HEK293 (cell line): ENCODE data around the gene ADAM23.

Experiments used
- CTCF ChIA-PET: fragments of 350-600 bp; formaldehyde crosslinking; extraction: SDS; loops from one replicate; lab custom pipeline; 2021; ENCODE audit warnings: antibody characterized with exemption; lab: Yijun Ruan, JAX
- POLR2A ChIA-PET: fragments of 300-600 bp; formaldehyde crosslinking; extraction: SDS; loops from one replicate; lab custom pipeline; 2020; ENCODE audit warnings: antibody characterized with exemption, inconsistent platforms; lab: Yijun Ruan, JAX
- H3K27ac ChIP-seq: fragments of 200-500 bp; sonication (Bioruptor generic); 2 replicates; pipeline ENCODE4 v1.5.1; 2014; ENCODE audit warnings: low read depth, low read length, control low read depth, inconsistent platforms; ENCODE audit errors: extremely low read depth
- H3K36me3 ChIP-seq, 2 experiments: fragments of 200-500 bp in 1 of 2; sonication (Bioruptor generic) in 1 of 2; 1 replicate in 1 of 2; 2 replicates in 1 of 2; pipeline ENCODE4 v1.5.1; 2014 to 2017; ENCODE audit warnings: inconsistent platforms in 2 of 2, low read length in 2 of 2; ENCODE audit not compliant: control insufficient read depth in 2 of 2, insufficient read depth in 1 of 2
- H3K4me1 ChIP-seq: fragments of 200-500 bp; sonication (Bioruptor generic); 2 replicates; pipeline ENCODE4 v1.5.1; 2014; ENCODE audit warnings: mild to moderate bottlenecking, low read length, inconsistent platforms; ENCODE audit not compliant: control insufficient read depth, insufficient read depth
- H3K4me3 ChIP-seq: 2 replicates; pipeline ENCODE4 v1.5.1; 2011; ENCODE audit warnings: low read depth, mild to moderate bottlenecking, control low read depth, low read length, moderate library complexity
- H3K9me3 ChIP-seq: fragments of 200-500 bp; sonication (Bioruptor generic); 2 replicates; pipeline ENCODE4 v1.5.1; 2014; ENCODE audit warnings: low read depth, low read length, inconsistent platforms; ENCODE audit not compliant: control insufficient read depth, insufficient read depth
- KLF7 ChIP-seq: fragments of 450-650 bp; formaldehyde crosslinking; IDR thresholded peaks from 2 replicates; pipeline ENCODE4 v1.5.1; 2016; ENCODE audit warnings: missing biosample characterization, missing genetic modification characterization, borderline replicate concordance
- ZBTB1 ChIP-seq: fragments of 450-650 bp; formaldehyde crosslinking; IDR thresholded peaks from 2 replicates; pipeline ENCODE4 v1.5.1; 2016; ENCODE audit warnings: missing biosample characterization, missing genetic modification characterization
- ZFHX2 ChIP-seq: fragments of 450-650 bp; formaldehyde crosslinking; conservative IDR thresholded peaks from 2 replicates; pipeline ENCODE4 v1.5.1; 2016; ENCODE audit warnings: missing biosample characterization, missing genetic modification characterization
- ZNF169 ChIP-seq: fragments of 450-650 bp; formaldehyde crosslinking; IDR thresholded peaks from 2 replicates; pipeline ENCODE4 v1.5.1; 2016; ENCODE audit warnings: missing biosample characterization, missing genetic modification characterization
- ZNF23 ChIP-seq: fragments of 450-650 bp; formaldehyde crosslinking; IDR thresholded peaks from 2 replicates; pipeline ENCODE4 v1.5.1; 2016; ENCODE audit warnings: missing biosample characterization, missing genetic modification characterization, borderline replicate concordance
- ZNF335 ChIP-seq: fragments of 450-650 bp; formaldehyde crosslinking; conservative IDR thresholded peaks from 2 replicates; pipeline ENCODE4 v1.5.1; 2016; ENCODE audit warnings: missing biosample characterization, missing genetic modification characterization
- ZNF621 ChIP-seq: fragments of 450-650 bp; formaldehyde crosslinking; IDR thresholded peaks from 2 replicates; pipeline ENCODE4 v1.5.1; 2017; ENCODE audit warnings: missing biosample characterization, missing genetic modification characterization
- ZNF658 ChIP-seq: fragments of 450-650 bp; formaldehyde crosslinking; IDR thresholded peaks from 2 replicates; pipeline ENCODE4; 2016; ENCODE audit warnings: missing biosample characterization, missing genetic modification characterization
- TF ChIP-seq, protein P1 (sequence below): fragments of 450-650 bp; formaldehyde crosslinking; IDR thresholded peaks from 2 replicates; pipeline ENCODE4 v1.5.1; 2017; ENCODE audit warnings: missing biosample characterization, missing genetic modification characterization
- TF ChIP-seq, protein P2 (sequence below): fragments of 450-650 bp; formaldehyde crosslinking; conservative IDR thresholded peaks from 2 replicates; pipeline ENCODE4 v1.5.1; 2016; ENCODE audit warnings: low read depth, missing biosample characterization, missing genetic modification characterization
- TF ChIP-seq, protein P3 (sequence below): fragments of 450-650 bp; IDR thresholded peaks from 2 replicates; pipeline ENCODE4 v1.5.1; 2018; ENCODE audit warnings: missing biosample characterization, missing genetic modification characterization

Gene ADAM23

DNA sequence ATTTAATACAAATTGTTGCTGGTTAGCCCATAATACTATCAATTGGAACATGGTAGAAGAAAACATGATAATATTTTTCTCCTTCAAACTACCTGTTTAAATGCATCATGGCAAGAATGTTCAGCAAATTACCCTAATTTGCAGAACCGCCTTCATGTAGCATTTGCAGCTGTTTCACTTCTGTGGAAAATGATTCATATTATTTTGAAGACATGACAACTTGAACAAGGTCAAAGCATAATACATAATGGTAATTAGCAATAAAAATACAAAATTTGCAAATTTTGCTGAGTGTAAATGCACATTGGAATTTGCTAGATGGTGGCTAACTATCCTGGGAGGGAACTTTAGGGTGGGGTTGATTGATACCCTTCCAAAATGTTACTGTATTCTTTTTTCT is 30.8 kb downstream of the ADAM23 start:
- Histone ChIP-seq H3K27ac (no peak overlapping the region), H3K9me3 (no peaks in the 10 kb centered on the region), H3K4me3 (no peak overlapping the region), H3K4me1 (peaks cover 3% of the 10 kb centered on the region; the same call in 1 of the 2 replicates)
- POLR2A ChIA-PET = no interaction called here
- CTCF ChIA-PET = interaction anchor here (0.7 kb wide), 1 partner anchor 105 kb away, joined by 3 read pairs; no protein-coding TSS in a partner anchor
- no peak for TF ChIP-seq ZFHX2 (tag by site-specific recombination)
- no peak for TF ChIP-seq ZNF335 (tag by site-specific recombination)
- no peak for TF ChIP-seq ZNF23 (tag by site-specific recombination)
- no peak for TF ChIP-seq KLF7 (tag by site-specific recombination)
- no peak for TF ChIP-seq ZNF658 (tag by site-specific recombination)
- TF ChIP-seq ZBTB1 = no peak
- TF ChIP-seq, all 188 proteins: peak for 0
- no peaks in the 10 kb centered on the region; a peak in 1 of 3 replicates for H3K36me3 ChIP-seq

DNA sequence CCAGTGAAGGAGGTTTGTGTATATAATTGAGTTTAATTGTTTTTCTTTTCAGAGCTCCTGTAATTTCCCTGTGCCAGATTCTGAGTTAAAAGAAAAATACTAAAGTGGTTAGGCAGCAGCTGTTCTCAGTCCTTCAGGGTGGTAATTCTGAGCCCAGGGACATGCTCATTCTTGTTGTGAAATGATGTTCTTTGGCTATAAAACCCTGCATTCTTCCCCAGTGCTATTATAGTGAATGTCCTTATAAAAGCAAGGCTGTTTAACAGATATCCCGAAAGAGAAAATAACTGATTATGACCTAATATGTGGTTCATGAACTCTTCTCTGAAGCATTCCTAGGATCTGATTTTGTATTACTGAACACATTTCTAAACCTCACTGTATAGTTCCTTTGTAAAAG is 34.0 kb downstream of the ADAM23 start:
- POLR2A ChIA-PET = no interaction called here
- Histone ChIP-seq H3K9me3 (no peaks in the 10 kb centered on the region), H3K36me3 (no peaks in the 10 kb centered on the region; a peak in 1 of 3 replicates), H3K4me1 (peaks cover 3% of the 10 kb centered on the region; the same call in 1 of the 2 replicates), H3K4me3 (no peak overlapping the region), H3K27ac (no peak overlapping the region; the same call in 1 of the 2 replicates)
- CTCF ChIA-PET = interaction anchor here (0.6 to 0.7 kb wide), 2 partner anchors 65 to 179 kb away, joined by 3 read pairs; no protein-coding TSS in a partner anchor
- TF ChIP-seq, protein P1, sequence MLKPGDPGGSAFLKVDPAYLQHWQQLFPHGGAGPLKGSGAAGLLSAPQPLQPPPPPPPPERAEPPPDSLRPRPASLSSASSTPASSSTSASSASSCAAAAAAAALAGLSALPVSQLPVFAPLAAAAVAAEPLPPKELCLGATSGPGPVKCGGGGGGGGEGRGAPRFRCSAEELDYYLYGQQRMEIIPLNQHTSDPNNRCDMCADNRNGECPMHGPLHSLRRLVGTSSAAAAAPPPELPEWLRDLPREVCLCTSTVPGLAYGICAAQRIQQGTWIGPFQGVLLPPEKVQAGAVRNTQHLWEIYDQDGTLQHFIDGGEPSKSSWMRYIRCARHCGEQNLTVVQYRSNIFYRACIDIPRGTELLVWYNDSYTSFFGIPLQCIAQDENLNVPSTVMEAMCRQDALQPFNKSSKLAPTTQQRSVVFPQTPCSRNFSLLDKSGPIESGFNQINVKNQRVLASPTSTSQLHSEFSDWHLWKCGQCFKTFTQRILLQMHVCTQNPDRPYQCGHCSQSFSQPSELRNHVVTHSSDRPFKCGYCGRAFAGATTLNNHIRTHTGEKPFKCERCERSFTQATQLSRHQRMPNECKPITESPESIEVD (tag by site-specific recombination) = peak; percentile 75
- no peak for TF ChIP-seq ZNF621 (tag by site-specific recombination)
- TF ChIP-seq, protein P2, sequence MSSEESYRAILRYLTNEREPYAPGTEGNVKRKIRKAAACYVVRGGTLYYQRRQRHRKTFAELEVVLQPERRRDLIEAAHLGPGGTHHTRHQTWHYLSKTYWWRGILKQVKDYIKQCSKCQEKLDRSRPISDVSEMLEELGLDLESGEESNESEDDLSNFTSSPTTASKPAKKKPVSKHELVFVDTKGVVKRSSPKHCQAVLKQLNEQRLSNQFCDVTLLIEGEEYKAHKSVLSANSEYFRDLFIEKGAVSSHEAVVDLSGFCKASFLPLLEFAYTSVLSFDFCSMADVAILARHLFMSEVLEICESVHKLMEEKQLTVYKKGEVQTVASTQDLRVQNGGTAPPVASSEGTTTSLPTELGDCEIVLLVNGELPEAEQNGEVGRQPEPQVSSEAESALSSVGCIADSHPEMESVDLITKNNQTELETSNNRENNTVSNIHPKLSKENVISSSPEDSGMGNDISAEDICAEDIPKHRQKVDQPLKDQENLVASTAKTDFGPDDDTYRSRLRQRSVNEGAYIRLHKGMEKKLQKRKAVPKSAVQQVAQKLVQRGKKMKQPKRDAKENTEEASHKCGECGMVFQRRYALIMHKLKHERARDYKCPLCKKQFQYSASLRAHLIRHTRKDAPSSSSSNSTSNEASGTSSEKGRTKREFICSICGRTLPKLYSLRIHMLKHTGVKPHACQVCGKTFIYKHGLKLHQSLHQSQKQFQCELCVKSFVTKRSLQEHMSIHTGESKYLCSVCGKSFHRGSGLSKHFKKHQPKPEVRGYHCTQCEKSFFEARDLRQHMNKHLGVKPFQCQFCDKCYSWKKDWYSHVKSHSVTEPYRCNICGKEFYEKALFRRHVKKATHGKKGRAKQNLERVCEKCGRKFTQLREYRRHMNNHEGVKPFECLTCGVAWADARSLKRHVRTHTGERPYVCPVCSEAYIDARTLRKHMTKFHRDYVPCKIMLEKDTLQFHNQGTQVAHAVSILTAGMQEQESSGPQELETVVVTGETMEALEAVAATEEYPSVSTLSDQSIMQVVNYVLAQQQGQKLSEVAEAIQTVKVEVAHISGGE (tag by site-specific recombination) = no peak

DNA sequence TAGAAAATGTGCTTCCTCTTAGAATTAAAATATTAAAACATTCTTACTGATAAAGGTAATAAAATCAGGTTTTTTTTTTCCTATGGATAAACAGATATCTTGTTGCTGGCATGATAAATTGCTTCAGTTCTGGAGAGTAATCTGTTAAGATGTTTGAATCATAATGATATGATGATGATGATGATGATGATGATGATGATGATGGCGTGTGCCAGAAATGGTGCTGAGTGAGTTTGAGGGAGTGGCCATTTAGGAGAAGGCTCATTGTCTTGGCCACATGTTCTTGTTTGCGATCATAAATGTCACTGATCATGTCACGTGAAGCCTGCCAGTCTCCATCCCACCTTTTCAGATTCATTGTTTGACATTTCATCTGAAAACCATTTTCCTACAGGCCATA is 35.0 kb downstream of the ADAM23 start:
- CTCF ChIA-PET = interaction anchor here (0.6 kb wide), 1 partner anchor 469 kb away, joined by 3 read pairs; no protein-coding TSS in a partner anchor
- POLR2A ChIA-PET = no interaction called here
- no peaks in the 10 kb centered on the region; a peak in 1 of 3 replicates for H3K36me3 ChIP-seq
- no peak for TF ChIP-seq ZNF169 (tag by site-specific recombination)
- TF ChIP-seq, protein P3, sequence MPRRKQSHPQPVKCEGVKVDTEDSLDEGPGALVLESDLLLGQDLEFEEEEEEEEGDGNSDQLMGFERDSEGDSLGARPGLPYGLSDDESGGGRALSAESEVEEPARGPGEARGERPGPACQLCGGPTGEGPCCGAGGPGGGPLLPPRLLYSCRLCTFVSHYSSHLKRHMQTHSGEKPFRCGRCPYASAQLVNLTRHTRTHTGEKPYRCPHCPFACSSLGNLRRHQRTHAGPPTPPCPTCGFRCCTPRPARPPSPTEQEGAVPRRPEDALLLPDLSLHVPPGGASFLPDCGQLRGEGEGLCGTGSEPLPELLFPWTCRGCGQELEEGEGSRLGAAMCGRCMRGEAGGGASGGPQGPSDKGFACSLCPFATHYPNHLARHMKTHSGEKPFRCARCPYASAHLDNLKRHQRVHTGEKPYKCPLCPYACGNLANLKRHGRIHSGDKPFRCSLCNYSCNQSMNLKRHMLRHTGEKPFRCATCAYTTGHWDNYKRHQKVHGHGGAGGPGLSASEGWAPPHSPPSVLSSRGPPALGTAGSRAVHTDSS (tag by site-specific recombination) = peak; percentile 89
- H3K9me3 ChIP-seq = no peaks in the 10 kb centered on the region
- no peak overlapping the region for H3K4me3 ChIP-seq
- no peak overlapping the region for H3K27ac ChIP-seq
- peaks cover 3% of the 10 kb centered on the region; the same call in 1 of the 2 replicates for H3K4me1 ChIP-seq
